Activated CD4-positive, alpha-beta memory T cell treated with anti-CD3 and anti-CD28 coated beads for 36 hours (primary cell): ENCODE data around the gene CCNI2. TPM values are rescaled to one million over a fixed set of nuclear protein-coding genes. Genes with fewer than 3 reads are reported as not detected.
A peak's percentile ranks its signal among the peaks of the same experiment; 100 is the strongest.

Experiments used
- CTCF ChIA-PET: fragments of 350-600 bp; sonication (Branson Sonifier 250); formaldehyde crosslinking; loops from one replicate; lab custom pipeline; 2021; ENCODE audit warnings: antibody characterized with exemption, inconsistent platforms; lab: Charles Lee
- POLR2A ChIA-PET: fragments of 350-600 bp; sonication (Branson Sonifier 250); formaldehyde crosslinking; loops from one replicate; lab custom pipeline; 2021; ENCODE audit warnings: antibody characterized with exemption; lab: Charles Lee
- DNase-seq: peaks from one replicate; pipeline ENCODE4 v3.0.0-alpha.2; 2020
- H3K27ac Mint-ChIP-seq: one replicate; pipeline ENCODE4 v1.8.0; 2021; ENCODE audit warnings: mixed read lengths
- H3K27me3 Mint-ChIP-seq: one replicate; pipeline ENCODE4 v1.8.0; 2021; ENCODE audit warnings: mixed read lengths
- H3K36me3 Mint-ChIP-seq: one replicate; pipeline ENCODE4 v1.8.0; 2021; ENCODE audit warnings: mixed read lengths
- H3K4me1 Mint-ChIP-seq: one replicate; pipeline ENCODE4 v1.8.0; 2021; ENCODE audit warnings: low read depth, mixed read lengths
- H3K4me3 Mint-ChIP-seq: one replicate; pipeline ENCODE4 v1.8.0; 2021; ENCODE audit warnings: mild to moderate bottlenecking, mixed read lengths
- H3K9me3 Mint-ChIP-seq: one replicate; pipeline ENCODE4 v1.8.0; 2021; ENCODE audit warnings: mixed read lengths
- intact Hi-C: fragments of 100-400 bp; cut with micrococcal nuclease; formaldehyde crosslinking; loops from one replicate; pipeline ENCODE4 v1.15.1; 2023
- total RNA-seq, 2 experiments: library from RNA; stranded (reverse); gene quantifications; one replicate each; pipeline ENCODE4 v1.2.3, GENCODE V29; 2021

CCNI2 gene
- total RNA-seq, 2 experiments from 2014 or later, result 2.7 to 4.2 TPM

- Mint-ChIP-seq H3K36me3 (peaks cover 6% of the 10 kb centered on the region), H3K9me3 (no peaks in the 10 kb centered on the region), H3K4me3 (peak within 1 kb of the TSS; percentile 84), H3K27ac (peak within 1 kb of the TSS; percentile 78), H3K27me3 (peaks cover 2% of the 10 kb centered on the region), H3K4me1 (peaks cover 35% of the 10 kb centered on the region)
- DNase-seq, result peak; percentile 99
- POLR2A ChIA-PET, result interaction anchor here (0.7 to 1.9 kb wide), 10 partner anchors 10 to 114 kb away, joined by 3 to 16 read pairs (median 3); partner anchors contain the start of genes CCNI2 and SHROOM1
- intact Hi-C loops, result loop anchor here (1.0 to 10.0 kb wide), 10 partner anchors 9 to 1488 kb away; partner anchors contain the start of genes GDF9, PPP2CA, RAD50 and SEPTIN8
- CTCF ChIA-PET, result interaction anchor here (0.6 to 3.3 kb wide), 13 partner anchors 10 to 270 kb away, joined by 3 to 45 read pairs (median 3); partner anchors contain the start of gene CCNI2
These were observed 10.1 kb upstream of the CCNI2 start, which contains the start of gene KIF3A for GRCh38 chr5:132736853-132737833. TSS of gene KIF3A (minus strand) at chr5:132737546. CDS start at chr5:132737419, 127 bp downstream.

GRCh38 chr5:132737982-132738681 is 9.1 kb upstream of the CCNI2 start:
- POLR2A ChIA-PET, result interaction anchor here (0.8 to 1.9 kb wide), 8 partner anchors 9 to 247 kb away, joined by 3 to 16 read pairs (median 3); partner anchors contain the start of genes CCNI2, IRF1 and SHROOM1
- CTCF ChIA-PET, result interaction anchor here (0.6 to 3.3 kb wide), 11 partner anchors 9 to 271 kb away, joined by 3 to 45 read pairs (median 3); partner anchors contain the start of gene CCNI2
- intact Hi-C loops, result loop anchor here (1.0 to 10.0 kb wide), 8 partner anchors 8 to 1487 kb away; partner anchors contain the start of genes GDF9, PPP2CA, RAD50 and SEPTIN8
- no peaks in the 10 kb centered on the region for H3K9me3 Mint-ChIP-seq
- peaks cover 35% of the 10 kb centered on the region for H3K4me1 Mint-ChIP-seq
- H3K36me3 Mint-ChIP-seq, result peaks cover 6% of the 10 kb centered on the region
- DNase-seq, result no peak
- H3K4me3 Mint-ChIP-seq, result peak overlapping the region; percentile 84
- H3K27me3 Mint-ChIP-seq, result peaks cover 2% of the 10 kb centered on the region
- peak overlapping the region; percentile 78 for H3K27ac Mint-ChIP-seq

- ChIA-PET POLR2A (no interaction called here), CTCF (interaction anchor here (0.6 to 3.1 kb wide), 2 partner anchors 8 to 18 kb away, joined by 3 to 45 read pairs; partner anchors contain the start of gene CCNI2)
- H3K4me3 Mint-ChIP-seq, result no peak overlapping the region
- no peak overlapping the region for H3K27ac Mint-ChIP-seq
- peaks cover 2% of the 10 kb centered on the region for H3K27me3 Mint-ChIP-seq
- H3K9me3 Mint-ChIP-seq, result no peaks in the 10 kb centered on the region
- H3K36me3 Mint-ChIP-seq, result no peaks in the 10 kb centered on the region
- H3K4me1 Mint-ChIP-seq, result peaks cover 31% of the 10 kb centered on the region
- intact Hi-C loops, result loop anchor here (5.0 to 10.0 kb wide), 5 partner anchors 128 to 1486 kb away; partner anchors contain the start of genes GDF9, PPP2CA, RAD50 and UQCRQ
- no peak for DNase-seq
These were observed 8.0 kb upstream of the CCNI2 start for GRCh38 chr5:132739232-132739631.

- Mint-ChIP-seq H3K9me3 (no peaks in the 10 kb centered on the region), H3K4me1 (peaks cover 12% of the 10 kb centered on the region), H3K27me3 (peaks cover 2% of the 10 kb centered on the region), H3K4me3 (no peak overlapping the region), H3K36me3 (no peaks in the 10 kb centered on the region), H3K27ac (no peak overlapping the region)
- intact Hi-C loops, result no loop called here
- ChIA-PET POLR2A (no interaction called here), CTCF (no interaction called here)
- DNase-seq, result no peak
These were observed 5.1 kb upstream of the CCNI2 start for GRCh38 chr5:132742158-132742557.

GRCh38 chr5:132742626-132743025 is 4.6 kb upstream of the CCNI2 start:
- Mint-ChIP-seq H3K27ac (no peak overlapping the region), H3K27me3 (no peaks in the 10 kb centered on the region), H3K36me3 (no peaks in the 10 kb centered on the region), H3K9me3 (no peaks in the 10 kb centered on the region), H3K4me1 (peaks cover 10% of the 10 kb centered on the region), H3K4me3 (no peak overlapping the region)
- POLR2A ChIA-PET, result no interaction called here
- intact Hi-C loops, result no loop called here
- CTCF ChIA-PET, result no interaction called here
- no peak for DNase-seq

GRCh38 chr5:132744659-132745058 is 2.6 kb upstream of the CCNI2 start:
- peaks cover 5% of the 10 kb centered on the region for H3K4me1 Mint-ChIP-seq
- no peaks in the 10 kb centered on the region for H3K36me3 Mint-ChIP-seq
- no peak overlapping the region for H3K4me3 Mint-ChIP-seq
- intact Hi-C loops, result no loop called here
- no peaks in the 10 kb centered on the region for H3K9me3 Mint-ChIP-seq
- H3K27ac Mint-ChIP-seq, result no peak overlapping the region
- no peaks in the 10 kb centered on the region for H3K27me3 Mint-ChIP-seq
- CTCF ChIA-PET, result interaction anchor here (0.9 kb wide), 1 partner anchor 10 kb away, joined by 3 read pairs; no protein-coding TSS in a partner anchor
- DNase-seq, result no peak
- POLR2A ChIA-PET, result interaction anchor here (1.0 kb wide), 1 partner anchor 14 kb away, joined by 3 read pairs; no protein-coding TSS in a partner anchor

- Mint-ChIP-seq H3K4me1 (peaks cover 22% of the 10 kb centered on the region), H3K27ac (peak overlapping the region; percentile 67), H3K9me3 (no peaks in the 10 kb centered on the region), H3K36me3 (no peaks in the 10 kb centered on the region), H3K4me3 (peak overlapping the region; percentile 72), H3K27me3 (no peaks in the 10 kb centered on the region)
- intact Hi-C loops, result loop anchor here (1.0 to 2.0 kb wide), 2 partner anchors 9 to 74 kb away; partner anchors contain the start of gene KIF3A
- ChIA-PET CTCF (interaction anchor here (1.0 to 3.2 kb wide), 8 partner anchors 9 to 221 kb away, joined by 3 to 45 read pairs (median 5); partner anchors contain the start of genes KIF3A and RAD50), POLR2A (interaction anchor here (1.1 to 1.7 kb wide), 3 partner anchors 9 to 106 kb away, joined by 4 to 16 read pairs (median 6); partner anchors contain the start of gene KIF3A)
- DNase-seq, result no peak
These were observed 653 bp upstream of the CCNI2 start for GRCh38 chr5:132746592-132746953.

- Mint-ChIP-seq H3K4me1 (peaks cover 28% of the 10 kb centered on the region), H3K27me3 (no peaks in the 10 kb centered on the region), H3K4me3 (peak overlapping the region; percentile 32), H3K9me3 (no peaks in the 10 kb centered on the region), H3K27ac (no peak overlapping the region), H3K36me3 (peaks cover 5% of the 10 kb centered on the region)
- peak; percentile 69 for DNase-seq
- ChIA-PET POLR2A (interaction anchor here (0.8 to 1.7 kb wide), 4 partner anchors 10 to 284 kb away, joined by 3 to 16 read pairs (median 5); partner anchors contain the start of gene KIF3A), CTCF (interaction anchor here (0.6 to 3.2 kb wide), 8 partner anchors 10 to 222 kb away, joined by 3 to 45 read pairs (median 4); partner anchors contain the start of genes KIF3A and RAD50)
- intact Hi-C loops, result loop anchor here (2.0 kb wide), 1 partner anchor 73 kb away; no protein-coding TSS in a partner anchor
These were observed 602 bp downstream of the CCNI2 start for GRCh38 chr5:132747616-132748440.

GRCh38 chr5:132748522-132749000 is 1.3 kb downstream of the CCNI2 start:
- CTCF ChIA-PET, result interaction anchor here (1.2 to 3.2 kb wide), 2 partner anchors 11 to 125 kb away, joined by 3 to 45 read pairs; partner anchors contain the start of gene KIF3A
- H3K27ac Mint-ChIP-seq, result no peak overlapping the region
- POLR2A ChIA-PET, result interaction anchor here (0.6 kb wide), 1 partner anchor 461 kb away, joined by 4 read pairs; no protein-coding TSS in a partner anchor
- H3K9me3 Mint-ChIP-seq, result no peaks in the 10 kb centered on the region
- peak overlapping the region; percentile 32 for H3K4me3 Mint-ChIP-seq
- peaks cover 30% of the 10 kb centered on the region for H3K4me1 Mint-ChIP-seq
- intact Hi-C loops, result no loop called here
- H3K27me3 Mint-ChIP-seq, result no peaks in the 10 kb centered on the region
- H3K36me3 Mint-ChIP-seq, result peaks cover 6% of the 10 kb centered on the region
- no peak for DNase-seq

GRCh38 chr5:132749506-132749905 is 2.3 kb downstream of the CCNI2 start:
- POLR2A ChIA-PET, result no interaction called here
- Mint-ChIP-seq H3K27ac (no peak overlapping the region), H3K9me3 (no peaks in the 10 kb centered on the region), H3K27me3 (no peaks in the 10 kb centered on the region), H3K4me1 (peaks cover 32% of the 10 kb centered on the region), H3K4me3 (no peak overlapping the region), H3K36me3 (peaks cover 8% of the 10 kb centered on the region)
- DNase-seq, result no peak
- CTCF ChIA-PET, result no interaction called here
- intact Hi-C loops, result no loop called here
